ENCODE results near the gene TMC4. TPM values are rescaled to one million over a fixed set of nuclear protein-coding genes. Genes with fewer than 3 reads are reported as not detected.

The TMC4 gene
- total and polyA plus RNA-seq, 2 experiments from 2014 or later = 2.3 to 7.8 TPM

DNA sequence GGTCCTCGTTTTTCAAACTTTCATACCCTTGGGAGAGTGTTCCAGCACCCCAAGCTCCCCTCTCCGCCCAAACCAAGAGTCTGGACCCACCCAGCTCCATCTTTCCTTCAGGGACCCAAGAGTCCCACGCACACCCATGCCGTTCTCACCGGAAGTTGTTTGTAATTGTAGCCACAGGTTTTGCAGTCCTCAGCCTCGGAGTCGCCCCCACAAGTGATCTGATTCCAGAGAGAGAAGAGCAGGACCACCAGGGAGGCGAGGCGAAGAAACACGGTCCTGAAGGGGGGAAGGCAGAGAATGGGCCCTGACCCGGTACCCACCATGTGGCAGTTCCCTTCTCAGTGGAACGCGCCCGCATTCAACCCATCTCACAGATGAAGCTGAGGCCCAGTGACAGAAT, 10.1 kb downstream of the TMC4 start:
- peaks cover 7% of the 10 kb centered on the region for H3K36me3 Mint-ChIP-seq (ENCODE audit: low read depth)
- peaks cover 27% of the 10 kb centered on the region for H3F3A ChIP-seq (replicated peaks; ENCODE audit: low read depth)
- H2AFZ ChIP-seq = no peak overlapping the region
- H3K4me2 ChIP-seq = peak overlapping the region; percentile 76
- H3K27ac Mint-ChIP-seq = no peak overlapping the region
- H4K20me1 ChIP-seq (replicated peaks; ENCODE audit: insufficient read depth) = peaks cover 2% of the 10 kb centered on the region; the same call in 1 of the 2 replicates
- H3K9me2 ChIP-seq (ENCODE audit: insufficient read depth) = no peaks in the 10 kb centered on the region
- no peak for DNase-seq (ENCODE audit: low spot score)
- no peak overlapping the region for H3K27ac ChIP-seq (ENCODE audit: low read depth)
- no peaks in the 10 kb centered on the region for H3K36me3 ChIP-seq (ENCODE audit: insufficient read depth)
- H3K27me3 ChIP-seq (ENCODE audit: insufficient read depth) = peaks cover 7% of the 10 kb centered on the region; the same call in 1 of the 2 replicates
- H3K27me3 Mint-ChIP-seq (ENCODE audit: insufficient read depth, low read depth, poor library complexity) = peaks cover 48% of the 10 kb centered on the region
- ATAC-seq = no peak
- peaks cover 8% of the 10 kb centered on the region; the same call in 1 of the 2 replicates for H3K4me1 ChIP-seq (ENCODE audit: insufficient read depth)
- peaks cover 2% of the 10 kb centered on the region; the same call in 2 of the 3 replicates for H3K9me3 Mint-ChIP-seq
- peak overlapping the region; percentile 58 for H3K4me3 ChIP-seq
- H3K4me1 Mint-ChIP-seq = peaks cover 39% of the 10 kb centered on the region
- peak overlapping the region; percentile 86 for H3K4me3 Mint-ChIP-seq
- H3K79me2 ChIP-seq (replicated peaks; ENCODE audit: insufficient read depth) = peaks cover 9% of the 10 kb centered on the region; the same call in 1 of the 2 replicates
- no peak for TF ChIP-seq STAT1 (IDR thresholded peaks at IDR 0.05; ENCODE audit: unreplicated experiment)
- TF ChIP-seq EZH2 (IDR thresholded peaks at IDR 0.05; ENCODE audit: low read depth, unreplicated experiment) = no peak
- no peak for TF ChIP-seq ZNF331 (CRISPR knock-in tag; IDR thresholded peaks at IDR 0.05; ENCODE audit: low read depth)
- TF ChIP-seq, protein P1, sequence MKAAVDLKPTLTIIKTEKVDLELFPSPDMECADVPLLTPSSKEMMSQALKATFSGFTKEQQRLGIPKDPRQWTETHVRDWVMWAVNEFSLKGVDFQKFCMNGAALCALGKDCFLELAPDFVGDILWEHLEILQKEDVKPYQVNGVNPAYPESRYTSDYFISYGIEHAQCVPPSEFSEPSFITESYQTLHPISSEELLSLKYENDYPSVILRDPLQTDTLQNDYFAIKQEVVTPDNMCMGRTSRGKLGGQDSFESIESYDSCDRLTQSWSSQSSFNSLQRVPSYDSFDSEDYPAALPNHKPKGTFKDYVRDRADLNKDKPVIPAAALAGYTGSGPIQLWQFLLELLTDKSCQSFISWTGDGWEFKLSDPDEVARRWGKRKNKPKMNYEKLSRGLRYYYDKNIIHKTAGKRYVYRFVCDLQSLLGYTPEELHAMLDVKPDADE (IDR thresholded peaks at IDR 0.05) = no peak
- TF ChIP-seq, protein P2, sequence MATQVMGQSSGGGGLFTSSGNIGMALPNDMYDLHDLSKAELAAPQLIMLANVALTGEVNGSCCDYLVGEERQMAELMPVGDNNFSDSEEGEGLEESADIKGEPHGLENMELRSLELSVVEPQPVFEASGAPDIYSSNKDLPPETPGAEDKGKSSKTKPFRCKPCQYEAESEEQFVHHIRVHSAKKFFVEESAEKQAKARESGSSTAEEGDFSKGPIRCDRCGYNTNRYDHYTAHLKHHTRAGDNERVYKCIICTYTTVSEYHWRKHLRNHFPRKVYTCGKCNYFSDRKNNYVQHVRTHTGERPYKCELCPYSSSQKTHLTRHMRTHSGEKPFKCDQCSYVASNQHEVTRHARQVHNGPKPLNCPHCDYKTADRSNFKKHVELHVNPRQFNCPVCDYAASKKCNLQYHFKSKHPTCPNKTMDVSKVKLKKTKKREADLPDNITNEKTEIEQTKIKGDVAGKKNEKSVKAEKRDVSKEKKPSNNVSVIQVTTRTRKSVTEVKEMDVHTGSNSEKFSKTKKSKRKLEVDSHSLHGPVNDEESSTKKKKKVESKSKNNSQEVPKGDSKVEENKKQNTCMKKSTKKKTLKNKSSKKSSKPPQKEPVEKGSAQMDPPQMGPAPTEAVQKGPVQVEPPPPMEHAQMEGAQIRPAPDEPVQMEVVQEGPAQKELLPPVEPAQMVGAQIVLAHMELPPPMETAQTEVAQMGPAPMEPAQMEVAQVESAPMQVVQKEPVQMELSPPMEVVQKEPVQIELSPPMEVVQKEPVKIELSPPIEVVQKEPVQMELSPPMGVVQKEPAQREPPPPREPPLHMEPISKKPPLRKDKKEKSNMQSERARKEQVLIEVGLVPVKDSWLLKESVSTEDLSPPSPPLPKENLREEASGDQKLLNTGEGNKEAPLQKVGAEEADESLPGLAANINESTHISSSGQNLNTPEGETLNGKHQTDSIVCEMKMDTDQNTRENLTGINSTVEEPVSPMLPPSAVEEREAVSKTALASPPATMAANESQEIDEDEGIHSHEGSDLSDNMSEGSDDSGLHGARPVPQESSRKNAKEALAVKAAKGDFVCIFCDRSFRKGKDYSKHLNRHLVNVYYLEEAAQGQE (IDR thresholded peaks at IDR 0.05; ENCODE audit: unreplicated experiment) = no peak

DNA sequence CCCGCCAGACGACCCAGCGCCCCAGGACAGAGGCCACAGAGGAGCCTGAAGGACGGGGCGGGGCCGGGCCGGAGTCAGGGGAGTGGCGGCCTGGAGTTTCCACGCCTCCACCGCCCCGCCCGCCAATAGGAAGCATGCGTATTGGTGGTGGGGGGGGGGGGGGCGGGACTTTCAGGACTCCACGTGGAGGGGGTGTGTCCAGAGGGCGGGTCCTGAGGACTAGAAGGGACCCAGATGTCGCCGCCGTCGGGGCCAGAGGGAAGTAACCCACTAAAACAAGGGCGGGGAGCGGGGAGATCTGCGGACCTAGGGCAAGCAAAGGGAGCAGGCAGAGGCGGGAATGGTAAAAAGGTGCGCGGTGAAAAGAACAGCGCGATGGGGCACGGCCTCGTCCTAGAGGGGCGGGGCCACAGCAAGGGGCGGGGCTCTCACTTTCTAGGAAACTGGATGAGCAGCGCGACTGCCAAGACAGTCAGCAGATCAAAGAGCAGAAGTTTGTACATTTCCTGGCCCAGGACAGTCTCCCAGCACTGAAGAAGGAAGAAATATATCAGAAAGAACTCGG, 10.6 kb downstream of the TMC4 start:
- Histone ChIP-seq H4K20me1 (replicated peaks; ENCODE audit: insufficient read depth) (peaks cover 2% of the 10 kb centered on the region; the same call in 1 of the 2 replicates), H3K4me1 (ENCODE audit: insufficient read depth) (peaks cover 8% of the 10 kb centered on the region; the same call in 1 of the 2 replicates), H3K4me3 (peak overlapping the region; percentile 58), H3K4me2 (peak overlapping the region; percentile 76), H3K27me3 (ENCODE audit: insufficient read depth) (peaks cover 7% of the 10 kb centered on the region; the same call in 1 of the 2 replicates), H3F3A (replicated peaks; ENCODE audit: low read depth) (peaks cover 27% of the 10 kb centered on the region), H3K36me3 (ENCODE audit: insufficient read depth) (no peaks in the 10 kb centered on the region), H3K27ac (ENCODE audit: low read depth) (no peak overlapping the region), H2AFZ (no peak overlapping the region), H3K9me2 (ENCODE audit: insufficient read depth) (no peaks in the 10 kb centered on the region), H3K79me2 (replicated peaks; ENCODE audit: insufficient read depth) (peaks cover 9% of the 10 kb centered on the region; the same call in 1 of the 2 replicates)
- Mint-ChIP-seq H3K27ac (peak overlapping the region; percentile 90; the same call in 1 of the 2 replicates), H3K4me3 (peak overlapping the region; percentile 86), H3K36me3 (ENCODE audit: low read depth) (peaks cover 8% of the 10 kb centered on the region), H3K4me1 (peaks cover 39% of the 10 kb centered on the region), H3K9me3 (peaks cover 2% of the 10 kb centered on the region; the same call in 2 of the 3 replicates), H3K27me3 (ENCODE audit: insufficient read depth, low read depth, poor library complexity) (peaks cover 48% of the 10 kb centered on the region)
- TF ChIP-seq JUNB (IDR thresholded peaks at IDR 0.05; ENCODE audit: unreplicated experiment) (no peak), EZH2 (IDR thresholded peaks at IDR 0.05; ENCODE audit: low read depth, unreplicated experiment) (no peak)
- ATAC-seq = peak; percentile 17
- peak; percentile 90 for DNase-seq (ENCODE audit: low spot score)
